Measurements from ENCODE around the gene TIMM44.

DNA sequence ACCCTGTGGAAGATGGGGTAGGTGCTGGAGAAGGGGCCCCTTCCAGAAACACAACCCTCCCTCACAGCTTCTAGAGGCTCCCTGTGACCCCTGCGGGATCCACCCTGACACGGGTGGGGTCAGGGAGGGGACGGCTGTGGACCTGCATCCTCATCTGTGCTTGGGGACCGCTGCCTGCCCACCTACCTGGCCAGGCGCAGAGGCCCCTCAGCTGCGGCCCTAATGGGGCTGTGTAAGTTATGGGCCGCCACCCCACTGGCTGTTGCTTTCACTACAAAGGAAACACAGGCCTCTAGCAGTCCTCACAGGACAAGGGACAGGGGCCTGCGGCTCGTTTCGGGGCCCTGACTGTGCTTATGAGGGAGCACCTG, 10.6 kb downstream of the TIMM44 start:
- no peak for TF ChIP-seq POLR2A (IDR thresholded peaks at IDR 0.05)
- TF ChIP-seq, protein P1, sequence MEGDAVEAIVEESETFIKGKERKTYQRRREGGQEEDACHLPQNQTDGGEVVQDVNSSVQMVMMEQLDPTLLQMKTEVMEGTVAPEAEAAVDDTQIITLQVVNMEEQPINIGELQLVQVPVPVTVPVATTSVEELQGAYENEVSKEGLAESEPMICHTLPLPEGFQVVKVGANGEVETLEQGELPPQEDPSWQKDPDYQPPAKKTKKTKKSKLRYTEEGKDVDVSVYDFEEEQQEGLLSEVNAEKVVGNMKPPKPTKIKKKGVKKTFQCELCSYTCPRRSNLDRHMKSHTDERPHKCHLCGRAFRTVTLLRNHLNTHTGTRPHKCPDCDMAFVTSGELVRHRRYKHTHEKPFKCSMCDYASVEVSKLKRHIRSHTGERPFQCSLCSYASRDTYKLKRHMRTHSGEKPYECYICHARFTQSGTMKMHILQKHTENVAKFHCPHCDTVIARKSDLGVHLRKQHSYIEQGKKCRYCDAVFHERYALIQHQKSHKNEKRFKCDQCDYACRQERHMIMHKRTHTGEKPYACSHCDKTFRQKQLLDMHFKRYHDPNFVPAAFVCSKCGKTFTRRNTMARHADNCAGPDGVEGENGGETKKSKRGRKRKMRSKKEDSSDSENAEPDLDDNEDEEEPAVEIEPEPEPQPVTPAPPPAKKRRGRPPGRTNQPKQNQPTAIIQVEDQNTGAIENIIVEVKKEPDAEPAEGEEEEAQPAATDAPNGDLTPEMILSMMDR (IDR thresholded peaks at IDR 0.05 in 8 of 11, conservative IDR thresholded peaks at IDR 0.05 in 3 of 11), result no peak
- no peak for TF ChIP-seq POLR2AphosphoS5 (IDR thresholded peaks at IDR 0.05)
